Measurements from ENCODE around the gene GPC5.

DNA sequence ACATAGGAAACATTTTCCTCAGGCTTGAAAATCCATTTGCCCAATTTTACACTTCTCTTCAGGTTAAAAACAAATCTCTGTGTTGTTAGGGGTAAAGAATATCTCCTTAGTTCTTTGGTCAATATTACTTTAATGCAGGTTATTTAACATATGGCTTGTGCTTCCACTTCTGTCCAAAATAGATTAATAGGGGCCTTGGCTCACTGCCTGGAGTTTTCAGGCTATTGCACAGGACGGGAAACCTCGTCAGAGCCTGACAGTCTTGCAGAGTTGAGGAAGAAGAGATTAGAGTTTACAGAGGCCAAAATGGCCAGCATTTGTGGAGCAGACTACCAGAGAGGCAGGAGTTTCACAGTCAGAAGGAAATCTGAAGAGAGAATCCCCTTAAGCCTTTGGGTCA, 964.3 kb downstream of the GPC5 start:
- TF ChIP-seq, protein P1, sequence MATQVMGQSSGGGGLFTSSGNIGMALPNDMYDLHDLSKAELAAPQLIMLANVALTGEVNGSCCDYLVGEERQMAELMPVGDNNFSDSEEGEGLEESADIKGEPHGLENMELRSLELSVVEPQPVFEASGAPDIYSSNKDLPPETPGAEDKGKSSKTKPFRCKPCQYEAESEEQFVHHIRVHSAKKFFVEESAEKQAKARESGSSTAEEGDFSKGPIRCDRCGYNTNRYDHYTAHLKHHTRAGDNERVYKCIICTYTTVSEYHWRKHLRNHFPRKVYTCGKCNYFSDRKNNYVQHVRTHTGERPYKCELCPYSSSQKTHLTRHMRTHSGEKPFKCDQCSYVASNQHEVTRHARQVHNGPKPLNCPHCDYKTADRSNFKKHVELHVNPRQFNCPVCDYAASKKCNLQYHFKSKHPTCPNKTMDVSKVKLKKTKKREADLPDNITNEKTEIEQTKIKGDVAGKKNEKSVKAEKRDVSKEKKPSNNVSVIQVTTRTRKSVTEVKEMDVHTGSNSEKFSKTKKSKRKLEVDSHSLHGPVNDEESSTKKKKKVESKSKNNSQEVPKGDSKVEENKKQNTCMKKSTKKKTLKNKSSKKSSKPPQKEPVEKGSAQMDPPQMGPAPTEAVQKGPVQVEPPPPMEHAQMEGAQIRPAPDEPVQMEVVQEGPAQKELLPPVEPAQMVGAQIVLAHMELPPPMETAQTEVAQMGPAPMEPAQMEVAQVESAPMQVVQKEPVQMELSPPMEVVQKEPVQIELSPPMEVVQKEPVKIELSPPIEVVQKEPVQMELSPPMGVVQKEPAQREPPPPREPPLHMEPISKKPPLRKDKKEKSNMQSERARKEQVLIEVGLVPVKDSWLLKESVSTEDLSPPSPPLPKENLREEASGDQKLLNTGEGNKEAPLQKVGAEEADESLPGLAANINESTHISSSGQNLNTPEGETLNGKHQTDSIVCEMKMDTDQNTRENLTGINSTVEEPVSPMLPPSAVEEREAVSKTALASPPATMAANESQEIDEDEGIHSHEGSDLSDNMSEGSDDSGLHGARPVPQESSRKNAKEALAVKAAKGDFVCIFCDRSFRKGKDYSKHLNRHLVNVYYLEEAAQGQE (IDR thresholded peaks at IDR 0.05; ENCODE audit: low read depth): no peak
- TF ChIP-seq TCF12 (IDR thresholded peaks at IDR 0.05; ENCODE audit: low read depth): no peak
- TF ChIP-seq YY1 (IDR thresholded peaks at IDR 0.05; ENCODE audit: low read depth): no peak
- no peak for TF ChIP-seq NFIC (IDR thresholded peaks at IDR 0.05)
- no peak for TF ChIP-seq ZBTB7A (IDR thresholded peaks at IDR 0.05; ENCODE audit: low read depth)
